Measurements from ENCODE around the gene KLHL29.

The KLHL29 gene

GRCh38 chr2:23666980-23667357, 282.0 kb downstream of the KLHL29 start:
- no peak for DNase-seq

DNA sequence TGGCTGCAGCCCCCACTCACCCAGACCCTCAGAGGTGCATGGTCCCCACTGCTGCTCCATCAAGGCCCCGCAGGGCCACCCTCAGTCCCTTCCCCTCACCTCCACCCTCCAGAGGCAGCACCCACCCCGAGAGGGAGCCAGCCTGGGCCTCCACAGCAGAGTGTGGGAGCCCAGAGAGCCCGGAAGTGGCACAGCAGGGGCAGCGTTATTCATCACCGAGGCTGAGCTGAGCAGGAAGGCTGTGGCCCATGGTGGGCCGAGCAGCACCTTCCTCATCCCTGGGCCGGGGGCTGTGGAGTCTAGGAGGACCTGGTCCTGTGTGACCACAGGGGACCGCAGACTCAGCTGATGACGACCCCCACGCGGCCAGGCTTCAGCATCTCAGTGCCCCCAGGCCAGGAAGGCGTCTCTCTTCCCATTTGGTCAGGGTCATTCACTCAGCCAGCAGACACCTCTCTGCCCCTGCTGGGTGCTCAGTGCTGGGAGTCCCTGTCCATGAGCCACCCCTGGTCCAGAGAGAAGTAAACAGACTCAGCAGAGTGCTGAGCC, 283.9 kb downstream of the KLHL29 start:
- no peak for DNase-seq

DNA sequence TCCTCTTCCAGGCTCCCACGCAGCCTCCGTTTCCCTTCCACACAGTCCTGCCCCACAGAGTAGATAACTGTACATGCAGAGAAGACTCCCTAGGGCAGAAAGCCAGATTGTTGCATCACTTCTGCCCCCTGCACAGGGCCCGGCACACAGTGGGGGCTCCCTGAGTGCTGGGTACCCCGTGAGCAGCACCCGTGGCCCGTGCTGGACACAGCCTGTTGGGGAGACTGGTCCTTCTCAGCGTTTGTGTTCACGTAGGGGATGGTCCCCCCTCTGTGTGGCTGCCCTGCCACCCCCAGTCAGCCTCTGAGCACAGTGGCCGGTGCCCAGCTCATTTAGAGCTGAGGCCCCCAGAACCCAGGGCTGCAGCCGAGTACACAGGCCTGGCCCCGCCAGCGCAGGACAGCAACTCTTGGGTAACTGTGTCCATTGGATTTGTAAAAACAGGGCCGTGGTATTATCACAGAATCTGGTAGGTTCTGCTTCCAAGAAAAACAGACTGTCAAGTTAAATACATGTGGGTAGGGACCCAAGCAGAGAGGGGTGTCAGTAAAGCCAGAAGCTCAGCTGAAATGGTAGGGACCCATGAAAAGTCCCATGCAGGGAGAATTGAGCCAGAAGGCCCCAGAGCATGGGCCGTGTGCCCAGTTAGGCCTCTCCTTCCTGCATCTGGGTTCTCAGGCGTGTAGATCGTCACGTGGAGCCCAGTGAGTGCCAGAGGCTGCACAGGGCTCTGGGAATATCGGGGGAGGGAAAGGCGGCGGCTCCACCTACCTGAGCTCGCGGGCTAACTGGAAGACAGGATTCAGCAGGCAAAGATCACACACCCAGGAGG, 284.6 kb downstream of the KLHL29 start:
- DNase-seq, result no peak

DNA sequence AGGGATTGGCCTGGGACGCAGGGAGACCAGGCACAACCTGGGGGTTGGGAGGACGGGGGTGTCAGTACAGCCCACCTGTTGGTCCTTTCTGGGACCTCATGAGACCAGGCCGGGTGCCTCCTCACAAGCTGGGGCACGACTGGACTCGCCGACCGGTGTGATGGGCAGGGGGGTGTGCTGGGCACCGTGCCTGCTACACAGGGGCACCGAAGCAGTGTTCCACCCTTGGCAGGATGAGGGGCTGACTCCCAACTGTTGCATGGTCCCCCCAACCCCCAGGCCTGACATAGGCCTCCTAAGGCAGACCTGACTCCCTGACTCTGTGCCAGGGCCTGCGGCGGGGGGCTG, 285.2 kb downstream of the KLHL29 start:
- DNase-seq, result no peak

- DNase-seq, result no peak
Observed at GRCh38 chr2:23673082-23673481, 288.1 kb downstream of the KLHL29 start.

DNA sequence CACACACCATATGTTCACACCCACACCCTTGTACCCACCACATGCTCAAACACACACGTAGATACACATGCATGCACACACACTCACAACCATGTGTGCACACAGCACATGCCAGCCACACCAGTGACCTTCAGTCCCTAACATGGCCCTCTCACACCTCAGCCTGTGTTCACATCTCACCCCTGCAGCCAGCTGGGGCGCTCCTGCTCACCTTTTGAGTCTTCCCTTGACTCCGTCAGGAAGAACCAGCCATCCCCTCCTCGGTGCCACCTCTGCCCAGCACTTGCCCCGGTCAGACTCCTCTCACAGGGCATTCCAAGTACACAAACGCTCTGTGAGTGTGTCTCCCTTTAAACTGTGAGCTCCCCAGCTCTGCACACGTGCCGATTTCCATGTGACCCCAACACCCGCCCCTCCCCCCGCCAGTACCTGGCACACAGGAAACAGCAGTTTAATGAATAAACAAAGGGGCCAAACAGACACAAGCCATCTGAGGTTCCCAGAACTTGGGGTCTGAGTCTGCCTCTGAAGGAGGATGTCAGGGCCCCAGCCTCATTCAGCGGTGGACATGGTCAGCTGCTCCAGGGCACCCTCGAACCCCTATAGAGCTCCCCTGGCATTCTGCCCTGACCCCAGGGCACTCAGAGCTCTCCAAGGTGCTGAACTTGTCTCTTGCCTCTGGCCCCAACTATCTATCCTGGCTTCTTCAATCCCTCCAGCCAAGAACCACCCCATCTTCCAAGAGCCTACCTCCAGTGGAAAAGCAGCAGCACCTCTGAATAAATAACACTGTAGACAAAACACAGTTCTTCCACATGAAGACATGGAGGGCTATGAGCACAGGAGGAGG, 289.1 kb downstream of the KLHL29 start:
- no peak for DNase-seq

GRCh38 chr2:23675506-23675905, 290.5 kb downstream of the KLHL29 start:
- DNase-seq, result no peak

GRCh38 chr2:23677836-23678235, 292.9 kb downstream of the KLHL29 start:
- no peak for DNase-seq

- DNase-seq, result no peak
Observed at GRCh38 chr2:23679044-23679443, 294.1 kb downstream of the KLHL29 start.

DNA sequence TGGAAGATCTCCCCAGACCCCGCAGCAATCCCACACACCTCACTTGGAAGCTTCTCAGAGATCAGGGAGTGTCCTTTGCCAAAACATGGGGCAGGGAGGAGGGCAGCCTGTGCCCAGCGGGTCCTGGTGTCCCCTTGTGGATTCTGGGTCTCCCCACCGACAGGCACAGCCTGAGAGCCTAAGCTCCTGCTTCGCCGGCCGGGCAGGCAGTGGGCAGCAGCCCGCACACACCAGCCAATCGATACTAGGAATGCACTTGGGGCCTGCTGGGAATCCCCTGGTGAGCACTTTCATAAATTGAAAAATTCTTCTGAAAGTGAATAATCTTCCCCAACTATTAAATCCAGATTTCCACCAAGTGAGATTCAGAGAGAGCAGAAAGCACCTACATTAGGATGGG, 296.0 kb downstream of the KLHL29 start:
- DNase-seq, result no peak

- no peak for DNase-seq
Observed at GRCh38 chr2:23681356-23682140, 296.6 kb downstream of the KLHL29 start.

GRCh38 chr2:23682481-23682880, 297.5 kb downstream of the KLHL29 start:
- DNase-seq, result no peak

DNA sequence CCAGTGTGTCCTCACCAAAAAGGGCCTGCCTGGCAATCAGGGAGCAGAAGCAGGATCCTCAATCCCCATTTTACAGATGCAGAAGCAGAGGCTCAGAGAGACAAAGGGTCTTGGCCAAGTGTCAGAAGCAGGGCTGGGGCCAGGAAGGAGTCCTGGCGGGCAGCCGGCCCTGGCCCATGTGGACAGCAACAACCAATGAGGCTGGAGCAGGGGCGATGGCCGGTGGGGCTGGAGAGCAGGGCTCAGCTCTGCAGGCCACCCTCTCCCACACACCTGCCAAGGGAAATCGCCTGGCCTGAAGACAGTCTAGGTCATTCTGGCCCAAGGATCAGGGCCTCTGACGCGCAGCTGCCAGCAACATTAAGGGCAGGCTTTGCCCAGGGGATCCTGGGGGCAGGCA, 298.0 kb downstream of the KLHL29 start:
- DNase-seq, result no peak

DNA sequence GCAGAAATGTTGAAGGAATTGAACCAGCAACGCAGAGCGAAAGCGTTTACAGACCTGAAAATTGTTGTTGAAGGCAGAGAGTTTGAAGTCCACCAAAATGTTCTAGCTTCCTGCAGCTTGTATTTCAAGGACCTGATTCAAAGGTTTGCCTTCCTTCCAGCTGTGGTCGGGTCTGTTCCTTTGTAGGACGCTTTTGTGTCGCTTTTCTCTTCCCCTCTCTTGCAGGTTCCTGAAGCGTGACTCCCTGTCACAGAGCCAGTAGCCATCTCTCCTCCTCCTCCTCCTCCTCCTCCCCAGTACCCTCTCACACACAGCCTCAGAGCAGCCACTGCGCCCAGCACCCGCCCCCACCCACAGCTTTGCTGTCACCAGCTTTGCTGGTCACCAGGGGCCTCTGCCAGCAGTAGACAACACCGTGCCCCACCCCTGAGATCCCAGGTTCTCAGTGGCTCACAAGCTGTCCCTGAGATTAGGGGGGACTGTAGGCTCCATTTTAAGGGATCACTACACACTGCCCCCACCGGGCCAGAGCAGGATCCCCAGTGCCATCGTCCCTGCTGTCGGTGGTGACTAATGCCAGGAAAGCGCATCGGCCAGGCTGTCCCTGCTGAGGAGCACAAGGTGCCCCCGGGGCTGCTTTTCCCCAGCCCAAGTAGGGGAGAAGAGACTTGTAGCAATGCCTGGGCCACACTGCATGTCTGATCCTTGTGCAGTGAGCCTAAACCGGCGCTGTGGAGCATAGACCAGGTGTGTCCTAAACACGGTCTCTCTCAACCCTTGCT, 299.6 kb downstream of the KLHL29 start:
- DNase-seq, result no peak

DNA sequence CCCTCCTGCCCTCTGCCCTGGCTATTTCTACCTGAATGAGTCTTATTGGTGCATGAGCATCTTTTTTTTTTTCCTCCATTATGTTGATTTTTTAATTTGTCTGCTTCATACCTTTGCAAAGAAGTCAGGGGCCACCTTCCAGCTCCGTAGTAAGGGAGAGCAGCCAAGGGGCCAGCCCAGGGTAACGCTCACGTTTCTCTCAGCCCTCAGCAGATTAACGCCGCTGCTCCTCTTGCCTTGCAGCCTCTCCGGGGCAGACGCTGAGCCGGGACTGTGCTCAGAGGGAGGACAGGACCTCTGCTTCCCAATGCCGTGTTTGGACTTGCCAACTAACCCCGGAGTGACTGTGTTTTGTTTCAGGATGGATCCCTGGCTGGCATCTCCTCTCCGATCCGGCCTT, 300.2 kb downstream of the KLHL29 start:
- DNase-seq, result no peak

DNA sequence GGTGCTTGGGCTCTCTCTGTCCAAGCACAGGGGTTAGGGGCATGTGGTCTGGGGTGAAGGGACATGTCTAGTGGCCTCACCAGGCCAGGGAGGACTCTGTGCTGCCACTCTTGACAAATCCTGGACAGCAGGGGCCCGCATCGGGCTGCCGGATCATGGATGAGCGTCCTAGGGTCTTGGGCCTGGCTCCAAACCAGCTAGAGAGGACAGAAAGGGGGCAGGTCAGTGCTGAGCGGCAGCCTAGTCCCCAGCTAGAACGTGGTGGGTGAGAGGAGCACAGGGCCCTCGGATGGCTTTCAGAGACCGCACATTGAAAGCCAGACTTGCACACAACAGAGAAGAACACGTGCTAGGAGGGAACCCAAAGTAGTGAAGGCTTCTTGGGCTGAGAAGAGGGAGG, 300.7 kb downstream of the KLHL29 start:
- no peak for DNase-seq

GRCh38 chr2:23686405-23687029, 301.5 kb downstream of the KLHL29 start:
- DNase-seq, result no peak

DNA sequence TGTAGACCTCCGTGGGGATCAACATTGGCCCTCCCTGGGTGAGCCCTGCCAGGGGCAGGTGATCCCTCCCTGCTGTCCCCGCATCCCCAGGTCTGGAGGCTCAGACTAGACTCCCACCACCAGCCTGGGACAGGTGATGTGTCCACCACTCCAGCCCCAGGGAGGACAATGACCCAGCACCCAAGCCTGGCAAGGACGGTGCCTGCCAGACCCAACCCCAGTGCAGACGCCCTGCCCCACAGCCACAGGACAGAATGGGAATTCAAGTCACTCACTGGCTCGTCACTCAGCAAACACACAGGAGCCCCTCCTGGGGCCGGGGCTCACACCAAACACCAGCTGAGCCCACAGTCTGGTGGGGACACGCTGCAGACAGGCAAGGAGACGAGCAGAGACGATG, 302.2 kb downstream of the KLHL29 start:
- no peak for DNase-seq

DNA sequence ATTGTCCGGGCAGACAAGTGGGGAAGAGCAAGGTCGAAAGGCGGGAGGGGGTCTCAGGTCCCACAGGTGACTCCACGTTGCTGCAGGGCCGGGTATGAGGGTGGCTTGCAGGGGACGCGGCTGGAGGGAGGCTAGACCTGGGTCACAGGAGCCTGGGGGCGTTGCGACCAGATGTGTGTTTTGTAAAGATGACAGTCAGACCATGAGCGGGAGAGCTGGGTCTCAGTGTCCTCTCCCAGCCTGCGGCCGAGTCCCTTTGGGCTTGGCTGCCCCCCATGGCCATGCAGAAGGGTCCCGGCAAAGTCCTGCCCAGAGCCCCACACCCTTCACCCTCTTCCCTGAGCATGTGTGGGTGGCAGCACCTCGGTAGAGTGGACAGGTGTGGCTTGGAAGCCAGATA, 302.7 kb downstream of the KLHL29 start:
- no peak for DNase-seq

DNA sequence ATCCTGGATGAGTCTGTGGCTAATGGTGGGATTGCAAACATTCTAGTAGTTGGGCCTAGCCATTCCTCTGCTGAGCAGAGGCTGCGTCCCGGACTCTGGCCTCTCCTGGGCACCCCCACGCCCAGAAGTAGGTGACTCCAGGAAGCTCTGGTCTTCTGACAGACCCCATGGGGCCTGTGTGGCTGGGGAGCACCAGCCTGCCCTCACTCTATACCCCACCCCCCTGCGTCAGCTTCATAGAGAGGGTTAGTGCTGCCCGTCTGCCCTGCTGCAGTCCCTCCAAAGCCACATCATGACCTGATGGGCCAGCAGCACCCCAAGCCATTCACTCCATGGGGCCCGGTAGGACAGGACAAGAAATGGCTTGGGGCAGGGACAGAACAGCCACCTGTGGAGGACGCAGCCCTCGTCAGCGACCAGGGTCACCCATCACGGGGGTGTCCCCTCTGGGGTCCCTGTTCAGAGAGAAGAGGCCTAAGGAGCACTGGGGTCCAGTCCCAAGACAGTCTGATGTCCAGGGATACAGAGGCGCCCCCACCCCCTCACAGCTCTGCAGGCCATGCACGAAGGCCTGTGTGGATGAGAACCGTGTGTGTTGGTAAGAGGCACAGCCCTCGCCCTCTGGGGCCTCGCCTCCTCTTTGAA, 303.6 kb downstream of the KLHL29 start:
- DNase-seq, result no peak

- DNase-seq, result no peak
Observed at GRCh38 chr2:23689131-23689700, 304.2 kb downstream of the KLHL29 start.
